Stimulated activated CD8-positive, alpha-beta memory T cell treated with anti-CD3 and anti-CD28 coated beads, Interleukin-4, amount 100 ng/mL, for 4 hours (primary cell): ENCODE measurements around the gene ENOX1.

Experiments
- DNase-seq, 2 donors: peaks; one replicate each; pipeline ENCODE4 v3.0.0-alpha.2; 2020; ENCODE audit warnings: low read depth in 2 of 2, low spot score in 1 of 2

The ENOX1 gene

DNA sequence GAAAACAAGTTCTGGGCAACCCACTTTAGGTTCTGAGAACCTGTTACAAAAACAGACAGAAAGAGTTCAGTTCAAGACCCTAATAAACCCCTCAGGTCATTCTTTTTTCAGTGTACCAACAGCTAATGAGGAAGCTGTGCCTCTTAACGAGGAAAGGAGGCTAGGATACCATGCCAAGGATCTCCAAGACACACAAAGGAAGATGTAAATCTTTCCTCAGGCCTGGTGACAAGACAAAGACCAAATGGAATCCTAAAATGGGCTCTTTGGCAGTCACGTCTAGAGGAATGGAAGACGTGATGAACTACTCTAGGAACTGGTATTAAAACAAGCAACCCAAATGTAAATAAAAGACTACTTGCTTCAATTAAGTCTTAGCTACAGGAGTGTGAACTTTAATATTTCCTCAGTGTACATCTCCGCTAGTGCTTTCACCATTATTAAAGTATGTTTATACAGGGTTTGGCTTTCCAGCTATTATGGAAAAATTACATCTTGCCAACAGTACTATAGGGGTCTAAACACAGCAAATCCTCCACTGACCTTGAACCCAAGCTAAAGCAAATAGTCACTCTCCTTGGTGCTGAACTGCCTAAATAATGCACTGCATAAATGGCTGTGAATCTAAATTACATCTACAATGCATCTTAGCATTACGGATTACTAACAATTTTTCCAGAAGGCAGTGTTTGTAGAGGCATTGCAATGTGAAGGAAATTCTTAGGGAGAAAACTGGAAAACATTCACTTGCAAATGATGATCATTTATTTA, 42.3 kb downstream of the ENOX1 start:
- DNase-seq = no peak

GRCh38 chr13:43742911-43743310, 43.9 kb downstream of the ENOX1 start:
- DNase-seq = no peak

DNA sequence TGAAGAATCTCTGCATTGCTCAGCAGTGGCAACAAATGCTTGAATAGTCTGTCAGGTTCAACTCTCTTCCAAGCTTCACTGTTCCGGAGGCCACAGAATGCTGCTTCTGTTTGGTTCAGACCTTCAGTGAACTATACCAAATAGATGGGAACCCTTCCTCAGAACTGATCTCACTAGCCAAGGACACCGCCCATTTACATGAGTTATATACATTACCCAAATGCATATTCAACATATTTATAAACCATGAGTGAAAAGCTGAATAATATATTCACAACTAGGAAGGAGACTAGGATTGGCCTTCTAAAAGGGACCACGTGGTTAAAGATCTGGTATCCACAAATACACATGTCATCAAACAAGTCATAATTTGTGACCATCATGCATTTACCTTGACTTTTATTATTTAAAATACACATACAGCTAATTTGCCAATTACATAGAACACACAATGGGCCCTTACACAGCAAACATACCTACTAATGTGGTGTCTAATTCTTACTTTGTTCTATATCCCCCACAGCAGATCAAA, 49.3 kb downstream of the ENOX1 start:
- DNase-seq = no peak

GRCh38 chr13:43732726-43733125, 54.0 kb downstream of the ENOX1 start:
- no peak for DNase-seq

DNA sequence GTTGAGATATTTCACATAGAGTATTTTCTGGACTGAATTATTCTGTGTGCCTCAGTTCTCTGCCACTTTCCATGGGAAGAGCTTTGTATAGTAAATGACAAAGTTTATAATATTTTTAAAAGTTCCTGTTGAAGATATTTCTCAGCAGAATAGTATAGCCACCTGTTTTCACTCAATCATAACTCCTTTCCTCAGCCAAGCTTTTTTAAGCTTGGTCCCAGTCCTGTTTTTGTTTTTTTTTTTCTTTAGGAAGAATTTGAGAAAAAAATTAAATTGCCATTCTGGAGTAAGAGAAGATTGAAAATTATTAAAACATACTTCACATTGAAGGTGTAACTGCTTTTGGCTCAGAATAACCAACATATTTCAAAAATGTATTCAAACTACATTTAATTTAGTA, 55.5 kb downstream of the ENOX1 start:
- no peak for DNase-seq

GRCh38 chr13:43730642-43731041, 56.1 kb downstream of the ENOX1 start:
- DNase-seq = no peak

DNA sequence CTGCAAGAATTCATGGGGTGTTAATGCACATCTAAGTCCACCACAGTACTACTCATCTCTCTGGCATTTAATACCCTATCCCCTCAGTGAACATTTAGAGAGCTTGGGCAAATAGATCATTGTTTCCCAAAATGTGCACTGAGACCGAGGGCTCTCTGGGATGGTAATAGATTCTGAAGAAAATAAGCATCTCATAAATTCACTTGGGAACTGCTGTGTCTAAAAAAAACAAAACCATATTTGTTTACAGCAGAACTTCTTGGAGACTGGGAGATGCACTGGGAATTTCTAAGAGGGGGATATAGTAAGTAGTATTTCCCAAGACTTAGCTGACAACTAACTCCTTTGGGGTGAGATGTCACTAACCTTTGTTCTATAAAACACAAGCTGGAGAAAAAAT, 58.4 kb downstream of the ENOX1 start:
- no peak for DNase-seq

DNA sequence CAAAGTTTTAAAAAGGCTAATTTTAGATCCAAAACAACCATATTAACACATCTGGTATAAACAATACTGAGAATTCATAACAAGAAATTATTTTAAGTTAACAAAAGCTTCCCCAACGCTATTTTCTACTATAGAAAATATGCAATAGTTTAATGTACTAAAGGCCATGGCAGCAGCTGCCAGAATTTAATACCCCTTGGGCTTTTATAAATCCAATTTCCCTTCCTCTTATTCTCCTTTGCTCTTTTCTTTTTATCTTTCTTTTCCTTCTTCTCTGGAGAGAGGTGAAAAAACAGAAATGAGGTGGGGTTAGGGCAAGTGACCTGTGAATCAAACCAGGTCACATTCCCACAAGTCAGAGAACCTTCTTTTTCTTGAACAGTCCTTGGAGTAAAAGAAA, 58.9 kb downstream of the ENOX1 start:
- no peak for DNase-seq

GRCh38 chr13:43725460-43725859, 61.3 kb downstream of the ENOX1 start:
- no peak for DNase-seq

DNA sequence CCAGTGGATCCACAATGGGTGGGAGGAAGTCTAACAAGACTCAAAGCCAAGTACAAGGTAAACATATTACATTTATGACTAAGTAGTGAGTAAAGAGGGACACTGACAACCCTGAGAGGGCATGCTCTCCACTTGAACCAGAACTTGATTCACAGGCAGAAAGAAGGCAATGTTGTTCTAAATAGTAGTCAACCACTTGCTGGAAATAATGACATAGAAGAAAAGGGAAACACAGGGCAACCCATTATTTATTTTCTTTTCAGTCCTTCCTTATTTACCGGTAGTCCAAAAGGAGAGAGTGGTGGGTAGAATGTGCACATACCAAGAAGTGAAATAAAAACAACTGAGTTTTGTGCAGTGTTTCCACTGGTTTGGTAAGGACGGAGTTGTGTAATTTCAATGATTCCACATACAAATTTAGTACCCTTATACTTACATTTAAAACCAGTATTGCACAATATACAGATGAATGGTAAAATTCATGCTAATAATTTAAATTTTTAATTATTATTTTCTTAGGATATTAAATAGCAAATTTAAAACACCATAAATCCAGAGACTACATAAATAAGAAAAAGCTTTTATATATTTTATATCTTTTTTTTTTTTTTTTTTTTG, 65.9 kb downstream of the ENOX1 start:
- no peak for DNase-seq

- no peak for DNase-seq
Observed at GRCh38 chr13:43698758-43699157, 88.0 kb downstream of the ENOX1 start.

DNA sequence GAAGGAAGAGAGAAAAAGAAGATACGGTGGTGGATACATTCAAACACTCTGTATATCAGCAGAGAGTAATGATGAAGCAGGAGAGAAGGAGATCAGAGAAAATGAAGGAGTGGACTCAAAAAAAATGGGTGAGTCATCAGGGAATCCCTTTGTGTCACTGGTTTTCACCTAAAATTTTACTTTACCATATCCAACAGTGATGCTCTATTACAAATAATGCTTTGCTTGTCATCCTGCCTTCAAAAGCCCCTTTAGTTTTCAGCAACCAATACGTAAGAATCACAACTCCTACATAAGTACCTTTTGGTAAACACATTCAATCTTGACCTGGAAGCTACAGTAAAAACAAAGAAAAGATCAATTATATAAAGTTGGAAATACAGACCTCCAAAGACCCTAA, 88.8 kb downstream of the ENOX1 start:
- DNase-seq = no peak

DNA sequence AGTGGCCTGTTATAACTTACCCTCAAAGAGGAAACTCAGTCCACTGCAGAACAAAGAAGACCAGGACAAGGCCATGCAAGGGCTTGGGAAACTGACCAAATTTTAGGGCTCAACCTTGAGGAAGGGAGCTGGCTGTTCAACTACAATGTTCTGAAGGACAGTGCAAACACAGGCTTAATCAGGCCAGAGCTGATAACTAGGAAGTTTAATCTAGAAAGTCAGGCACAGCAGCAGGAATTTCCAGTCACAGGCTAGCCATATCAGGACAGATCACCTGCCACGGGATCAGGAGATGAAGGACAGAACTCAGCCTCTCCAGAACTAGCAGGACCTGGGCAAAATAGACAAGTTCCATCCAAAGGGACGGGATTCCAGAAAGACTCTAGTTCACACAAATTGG, 89.4 kb downstream of the ENOX1 start:
- no peak for DNase-seq

DNA sequence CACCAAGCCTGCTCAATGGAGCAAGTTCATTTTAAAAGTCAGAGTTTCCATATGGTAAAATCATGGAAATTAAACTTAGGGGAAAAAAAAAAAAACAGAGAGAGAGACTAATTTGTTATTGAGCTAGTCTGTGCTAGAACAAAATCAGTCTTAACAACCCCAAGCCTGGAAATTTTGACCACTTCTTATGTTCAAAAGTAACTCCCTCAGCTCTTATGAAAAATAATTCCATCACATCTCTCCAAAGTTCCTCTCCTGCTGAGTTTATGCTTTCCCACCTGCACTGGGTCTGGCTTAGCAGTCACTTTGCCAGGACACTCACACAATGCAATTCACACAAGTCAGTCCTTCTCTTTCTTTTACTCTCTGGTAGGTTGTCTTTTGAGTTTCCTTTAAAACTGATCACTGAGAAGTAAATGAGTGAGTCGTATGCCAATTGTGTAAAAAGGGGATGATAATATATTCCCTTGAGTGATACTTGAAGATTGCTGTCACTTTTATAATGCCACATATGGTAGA, 92.6 kb downstream of the ENOX1 start:
- DNase-seq = no peak

DNA sequence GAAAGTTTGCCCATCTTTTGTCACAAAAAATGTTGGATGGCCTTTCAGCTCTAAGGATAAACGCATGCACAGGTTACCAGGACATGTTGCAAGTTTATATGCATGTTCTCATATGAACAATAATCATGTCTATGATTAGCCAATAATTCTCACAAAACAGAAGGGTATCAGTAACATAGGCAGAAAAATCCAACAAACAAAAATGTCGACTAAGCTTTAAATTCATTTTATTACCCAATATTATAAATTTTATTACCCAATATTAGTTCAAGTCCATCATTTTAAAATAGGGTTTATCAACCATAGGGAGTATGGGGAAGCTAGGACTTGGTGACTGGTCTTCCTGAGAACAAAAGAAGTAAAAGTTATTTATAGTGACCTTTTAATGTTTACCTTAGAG, 93.1 kb downstream of the ENOX1 start:
- DNase-seq = no peak

- no peak for DNase-seq
Observed at GRCh38 chr13:43688227-43688907, 98.4 kb downstream of the ENOX1 start.

GRCh38 chr13:43687038-43687437, 99.7 kb downstream of the ENOX1 start:
- DNase-seq = no peak

DNA sequence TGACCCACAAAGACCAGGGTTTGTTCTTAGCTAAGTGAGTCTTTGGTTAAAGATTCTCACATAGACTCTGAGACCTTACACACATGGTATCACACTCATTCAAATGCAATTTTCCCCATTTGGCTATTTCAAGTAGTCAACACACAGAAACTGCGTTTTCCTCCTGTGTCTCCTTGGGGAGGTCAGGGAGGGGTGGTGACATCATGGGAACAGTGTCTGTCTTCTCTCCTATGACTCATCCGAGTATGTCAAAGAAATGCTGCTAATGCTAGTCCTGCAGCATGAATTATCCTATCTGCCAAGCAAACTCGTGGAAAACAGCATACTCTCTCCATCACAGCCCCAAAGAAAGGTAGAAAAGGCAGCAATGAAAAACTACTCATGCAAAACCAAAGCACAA, 100.2 kb downstream of the ENOX1 start:
- no peak for DNase-seq

- DNase-seq = no peak
Observed at GRCh38 chr13:43684963-43685725, 101.6 kb downstream of the ENOX1 start.

DNA sequence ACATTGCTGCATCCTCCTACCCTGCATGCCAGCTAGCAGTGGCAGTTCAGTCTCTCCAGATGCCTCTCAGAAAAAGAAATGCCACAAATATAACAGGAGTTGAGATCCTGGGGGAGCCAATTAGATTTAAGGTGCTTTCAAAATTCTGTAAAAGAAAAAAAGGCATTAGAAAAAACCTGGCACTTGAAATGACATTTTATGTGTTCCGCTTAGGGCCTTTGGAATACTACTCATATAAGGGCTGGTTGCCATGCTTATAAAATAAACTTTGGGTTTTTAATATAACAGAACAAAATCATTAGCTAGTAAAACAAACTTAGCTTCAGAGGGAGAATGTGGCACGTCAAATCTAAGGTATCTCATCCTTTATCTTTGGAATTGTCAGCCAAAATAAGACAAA, 104.1 kb downstream of the ENOX1 start:
- DNase-seq = no peak

- DNase-seq = no peak
Observed at GRCh38 chr13:43676320-43676719, 110.5 kb downstream of the ENOX1 start.
